Activated naive CD4-positive, alpha-beta T cell treated with anti-CD3 and anti-CD28 coated beads, Interleukin-2, amount 50 U/mL, for 24 hours (primary cell): Measurements from ENCODE around the gene LINGO4.

Experiments used
- H3K27ac Mint-ChIP-seq: one replicate; pipeline ENCODE4 v1.8.0; 2021; ENCODE audit warnings: mild to moderate bottlenecking, mixed read lengths
- H3K27me3 Mint-ChIP-seq: one replicate; pipeline ENCODE4 v1.8.0; 2021; ENCODE audit warnings: mixed read lengths
- H3K36me3 Mint-ChIP-seq: one replicate; pipeline ENCODE4 v1.8.0; 2021; ENCODE audit warnings: mixed read lengths
- H3K4me1 Mint-ChIP-seq: one replicate; pipeline ENCODE4 v1.8.0; 2021; ENCODE audit warnings: mixed read lengths
- H3K4me3 Mint-ChIP-seq: one replicate; pipeline ENCODE4 v1.8.0; 2021; ENCODE audit warnings: mild to moderate bottlenecking, mixed read lengths
- H3K9me3 Mint-ChIP-seq: one replicate; pipeline ENCODE4 v1.8.0; 2021; ENCODE audit warnings: mixed read lengths

The LINGO4 gene

GRCh38 chr1:151825751-151826660 lies 20.8 kb upstream of the LINGO4 start:
- peaks cover 60% of the 10 kb centered on the region for H3K4me1 Mint-ChIP-seq
- H3K36me3 Mint-ChIP-seq: no peaks in the 10 kb centered on the region
- H3K4me3 Mint-ChIP-seq: no peak overlapping the region
- no peaks in the 10 kb centered on the region for H3K9me3 Mint-ChIP-seq
- H3K27me3 Mint-ChIP-seq: no peaks in the 10 kb centered on the region
- no peak overlapping the region for H3K27ac Mint-ChIP-seq

DNA sequence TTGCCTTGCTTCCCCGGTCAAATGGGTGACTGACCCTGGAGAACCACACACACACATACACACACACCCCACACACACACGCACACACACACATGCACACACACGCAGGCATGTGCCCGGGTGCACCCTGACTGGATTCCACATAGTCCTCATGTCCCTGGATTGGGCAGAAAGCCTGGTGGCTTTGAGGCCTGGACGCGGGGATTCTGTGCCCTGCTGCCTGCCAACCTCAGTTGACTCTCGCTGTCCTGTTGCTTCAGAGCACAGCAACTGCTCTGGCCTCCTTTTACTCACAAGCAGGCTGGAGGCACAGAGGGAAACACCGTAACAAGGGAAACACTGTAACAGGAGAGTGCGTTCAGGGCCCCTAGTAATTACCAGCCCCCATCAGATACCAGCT lies 20.0 kb upstream of the LINGO4 start:
- H3K4me1 Mint-ChIP-seq: peaks cover 57% of the 10 kb centered on the region
- H3K27me3 Mint-ChIP-seq: no peaks in the 10 kb centered on the region
- H3K9me3 Mint-ChIP-seq: no peaks in the 10 kb centered on the region
- H3K4me3 Mint-ChIP-seq: no peak overlapping the region
- no peaks in the 10 kb centered on the region for H3K36me3 Mint-ChIP-seq
- no peak overlapping the region for H3K27ac Mint-ChIP-seq

- H3K4me1 Mint-ChIP-seq: peaks cover 38% of the 10 kb centered on the region
- no peak overlapping the region for H3K4me3 Mint-ChIP-seq
- H3K36me3 Mint-ChIP-seq: no peaks in the 10 kb centered on the region
- H3K9me3 Mint-ChIP-seq: no peaks in the 10 kb centered on the region
- H3K27me3 Mint-ChIP-seq: no peaks in the 10 kb centered on the region
- no peak overlapping the region for H3K27ac Mint-ChIP-seq
Measured at GRCh38 chr1:151823175-151823574, 18.0 kb upstream of the LINGO4 start.

- H3K27ac Mint-ChIP-seq: no peak overlapping the region
- no peak overlapping the region for H3K4me3 Mint-ChIP-seq
- H3K4me1 Mint-ChIP-seq: peaks cover 30% of the 10 kb centered on the region
- H3K9me3 Mint-ChIP-seq: no peaks in the 10 kb centered on the region
- no peaks in the 10 kb centered on the region for H3K27me3 Mint-ChIP-seq
- no peaks in the 10 kb centered on the region for H3K36me3 Mint-ChIP-seq
Measured at GRCh38 chr1:151822404-151822803, 17.2 kb upstream of the LINGO4 start.

DNA sequence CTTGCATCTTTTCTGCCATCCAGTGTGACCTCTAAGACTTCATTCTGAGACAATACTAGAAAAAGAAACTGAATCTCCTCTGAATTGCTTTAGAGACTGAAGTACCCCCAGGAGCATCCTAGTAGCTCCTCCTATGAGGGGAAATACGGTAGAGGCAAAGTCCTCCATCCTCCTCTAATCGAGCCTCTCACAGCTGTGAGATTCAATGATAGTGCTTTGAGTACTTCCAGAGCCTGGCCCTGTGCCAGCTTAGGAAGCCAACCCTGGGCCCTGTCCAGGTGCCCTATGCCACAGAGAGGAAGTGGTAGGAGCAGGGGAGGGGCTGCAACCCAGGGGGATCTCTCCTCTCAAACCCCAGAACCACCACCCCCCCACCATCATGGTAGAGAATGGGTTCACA lies 15.7 kb upstream of the LINGO4 start:
- Mint-ChIP-seq H3K27ac (no peak overlapping the region), H3K4me1 (peaks cover 34% of the 10 kb centered on the region), H3K4me3 (no peak overlapping the region), H3K36me3 (no peaks in the 10 kb centered on the region), H3K27me3 (no peaks in the 10 kb centered on the region), H3K9me3 (no peaks in the 10 kb centered on the region)

DNA sequence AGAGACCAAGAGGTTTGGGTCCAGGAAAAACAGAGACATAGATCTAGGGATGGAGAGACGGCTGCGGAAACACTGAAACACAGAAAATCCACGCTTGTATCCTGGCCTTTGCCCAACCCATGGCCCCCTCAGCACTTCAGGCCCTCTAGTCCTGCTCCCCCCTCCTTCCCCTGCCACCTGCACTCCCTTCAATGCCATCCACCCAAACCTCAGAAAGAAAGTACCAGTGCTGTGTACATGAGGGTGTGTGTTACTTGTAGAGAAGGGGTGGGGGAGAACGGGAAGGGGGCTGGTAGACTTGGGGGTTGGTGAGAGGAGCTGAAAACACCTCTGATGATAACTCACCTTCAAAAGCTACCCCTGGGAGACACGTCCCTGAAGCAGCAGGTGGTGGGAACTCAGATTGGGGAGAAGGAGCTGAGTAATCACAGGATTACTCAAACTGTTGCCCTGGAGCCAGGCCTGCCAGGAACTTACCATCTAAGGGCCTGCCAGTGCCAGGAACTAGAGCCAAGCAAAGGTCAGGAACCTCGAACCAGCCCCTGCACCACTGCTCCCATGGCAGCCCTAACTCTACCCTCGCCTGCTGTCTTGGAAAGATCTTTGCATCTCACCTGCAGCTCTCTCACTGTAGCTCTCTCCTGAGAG lies 14.9 kb upstream of the LINGO4 start:
- Mint-ChIP-seq H3K9me3 (no peaks in the 10 kb centered on the region), H3K27ac (no peak overlapping the region), H3K4me1 (peaks cover 36% of the 10 kb centered on the region), H3K36me3 (no peaks in the 10 kb centered on the region), H3K4me3 (no peak overlapping the region), H3K27me3 (no peaks in the 10 kb centered on the region)

DNA sequence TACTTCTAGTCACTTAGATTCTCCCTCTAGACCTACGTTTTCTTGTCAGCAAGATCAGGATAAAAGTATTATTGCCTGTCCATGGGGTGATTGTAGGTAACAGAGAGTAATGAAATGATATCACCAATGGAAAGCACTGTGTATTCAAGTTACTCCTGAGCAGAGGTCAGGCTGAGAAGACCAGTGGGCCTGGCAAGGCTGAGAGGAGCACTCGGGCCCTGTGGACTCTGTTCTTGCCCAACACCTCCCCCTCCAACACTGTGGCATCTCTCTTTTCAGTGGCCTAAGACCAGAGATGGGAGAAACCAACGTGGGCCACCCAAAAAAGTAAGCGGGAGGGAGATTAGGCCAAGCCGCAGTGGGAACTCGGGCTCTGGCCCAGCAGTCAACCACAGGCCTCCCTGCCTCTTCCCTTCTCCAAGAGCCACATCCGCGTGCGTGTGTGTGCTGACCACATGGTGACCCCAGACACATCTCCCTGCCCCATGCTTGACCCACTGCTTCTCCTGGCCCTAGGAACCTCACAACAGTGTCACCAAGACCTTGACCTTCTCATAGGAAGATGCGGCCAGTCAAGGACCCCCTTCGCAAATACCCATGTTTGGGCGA lies 14.1 kb upstream of the LINGO4 start:
- Mint-ChIP-seq H3K4me3 (no peak overlapping the region), H3K36me3 (no peaks in the 10 kb centered on the region), H3K9me3 (no peaks in the 10 kb centered on the region), H3K27me3 (no peaks in the 10 kb centered on the region), H3K4me1 (peaks cover 36% of the 10 kb centered on the region), H3K27ac (no peak overlapping the region)

DNA sequence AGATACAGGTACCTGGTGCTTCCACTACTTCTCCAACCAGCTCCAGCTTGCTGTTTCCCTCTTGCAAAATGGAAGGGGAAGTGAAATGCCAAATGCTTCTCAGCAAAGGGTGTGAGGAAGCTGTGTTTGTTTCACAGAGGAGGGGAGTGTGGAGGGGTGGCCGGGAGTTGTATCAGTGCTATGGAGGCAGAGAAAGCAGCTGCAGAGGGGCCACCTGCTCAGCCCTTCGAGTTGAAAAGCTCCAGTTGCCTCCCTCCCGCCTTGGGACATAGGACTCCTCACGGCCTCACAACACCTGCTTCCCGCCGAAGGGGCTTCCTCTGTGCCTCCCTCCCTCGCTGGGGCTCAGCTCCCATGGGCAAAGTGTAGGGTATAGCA lies 12.1 kb upstream of the LINGO4 start:
- Mint-ChIP-seq H3K4me3 (no peak overlapping the region), H3K9me3 (no peaks in the 10 kb centered on the region), H3K4me1 (peaks cover 25% of the 10 kb centered on the region), H3K27me3 (no peaks in the 10 kb centered on the region), H3K36me3 (no peaks in the 10 kb centered on the region), H3K27ac (no peak overlapping the region)

DNA sequence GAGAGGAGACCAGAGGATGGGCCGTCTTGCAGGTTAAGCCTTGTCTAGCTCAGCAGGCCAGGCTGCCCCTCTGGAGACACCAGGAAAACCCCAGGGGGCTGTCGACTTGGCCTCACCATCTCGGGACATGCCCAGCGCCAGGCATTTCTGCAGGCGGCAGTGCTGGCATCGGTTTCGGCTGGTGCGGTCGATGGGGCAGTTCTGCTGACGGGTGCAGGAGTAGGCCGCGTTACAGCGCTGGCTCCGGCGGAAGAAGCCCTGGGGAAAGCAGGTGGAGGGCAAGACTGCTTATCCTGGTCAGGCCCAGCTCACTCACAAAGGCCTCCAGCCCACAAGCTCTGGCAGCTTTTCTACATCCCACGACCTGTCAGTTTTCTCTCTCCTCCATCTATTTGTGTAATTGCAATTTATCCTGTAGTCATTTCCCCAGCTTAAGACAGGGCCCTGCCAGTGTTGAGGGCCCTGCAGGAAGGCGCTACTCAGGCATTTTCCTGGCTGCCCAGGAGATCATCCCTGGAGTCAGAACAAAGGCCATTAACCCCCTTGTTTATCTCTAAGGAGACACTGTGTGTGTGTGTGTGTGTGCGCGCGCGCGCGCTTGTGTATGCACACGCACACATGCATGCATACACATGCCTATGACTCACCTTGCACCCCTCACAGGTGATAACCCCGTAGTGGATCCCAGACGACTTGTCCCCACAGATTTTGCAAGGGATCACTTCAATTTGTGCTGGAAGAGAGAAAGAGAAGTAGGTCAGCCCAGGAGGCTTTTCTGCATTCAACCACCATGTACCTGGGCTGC lies 11.5 kb upstream of the LINGO4 start:
- no peaks in the 10 kb centered on the region for H3K9me3 Mint-ChIP-seq
- H3K27ac Mint-ChIP-seq: no peak overlapping the region
- no peak overlapping the region for H3K4me3 Mint-ChIP-seq
- no peaks in the 10 kb centered on the region for H3K27me3 Mint-ChIP-seq
- H3K36me3 Mint-ChIP-seq: no peaks in the 10 kb centered on the region
- peaks cover 23% of the 10 kb centered on the region for H3K4me1 Mint-ChIP-seq

DNA sequence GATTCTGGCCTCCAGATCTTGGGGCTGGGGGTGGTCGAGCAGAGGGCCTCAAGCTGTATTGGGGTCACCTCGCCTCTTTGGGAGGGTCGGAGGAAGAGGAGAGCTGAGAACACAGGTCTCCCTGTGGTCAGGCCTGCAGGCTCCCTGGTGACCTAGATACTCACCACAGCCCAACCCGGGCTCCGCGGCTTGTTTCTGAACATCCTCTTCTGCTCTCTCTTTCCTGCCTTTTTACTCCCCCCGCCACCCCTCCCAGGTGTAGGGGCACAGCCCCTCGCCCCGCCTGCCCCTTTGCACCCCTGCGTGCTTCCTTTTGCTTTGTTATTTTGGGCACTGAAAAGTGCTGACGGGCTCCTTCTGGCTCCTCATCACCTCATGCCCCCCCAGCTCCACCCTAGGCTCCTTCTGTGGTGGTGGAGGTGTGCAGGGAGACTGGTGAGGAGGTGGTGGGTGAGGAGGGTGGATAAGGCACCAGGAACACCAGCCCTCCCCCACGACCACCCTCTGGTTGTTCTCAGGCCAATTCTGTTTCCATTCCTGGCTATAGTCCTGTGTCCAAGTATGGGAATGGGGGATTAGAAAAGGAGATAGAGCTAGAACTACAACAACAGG lies 10.6 kb upstream of the LINGO4 start:
- no peaks in the 10 kb centered on the region for H3K9me3 Mint-ChIP-seq
- no peaks in the 10 kb centered on the region for H3K36me3 Mint-ChIP-seq
- H3K27ac Mint-ChIP-seq: no peak overlapping the region
- no peaks in the 10 kb centered on the region for H3K27me3 Mint-ChIP-seq
- H3K4me3 Mint-ChIP-seq: peak overlapping the region; percentile 37
- H3K4me1 Mint-ChIP-seq: peaks cover 14% of the 10 kb centered on the region

DNA sequence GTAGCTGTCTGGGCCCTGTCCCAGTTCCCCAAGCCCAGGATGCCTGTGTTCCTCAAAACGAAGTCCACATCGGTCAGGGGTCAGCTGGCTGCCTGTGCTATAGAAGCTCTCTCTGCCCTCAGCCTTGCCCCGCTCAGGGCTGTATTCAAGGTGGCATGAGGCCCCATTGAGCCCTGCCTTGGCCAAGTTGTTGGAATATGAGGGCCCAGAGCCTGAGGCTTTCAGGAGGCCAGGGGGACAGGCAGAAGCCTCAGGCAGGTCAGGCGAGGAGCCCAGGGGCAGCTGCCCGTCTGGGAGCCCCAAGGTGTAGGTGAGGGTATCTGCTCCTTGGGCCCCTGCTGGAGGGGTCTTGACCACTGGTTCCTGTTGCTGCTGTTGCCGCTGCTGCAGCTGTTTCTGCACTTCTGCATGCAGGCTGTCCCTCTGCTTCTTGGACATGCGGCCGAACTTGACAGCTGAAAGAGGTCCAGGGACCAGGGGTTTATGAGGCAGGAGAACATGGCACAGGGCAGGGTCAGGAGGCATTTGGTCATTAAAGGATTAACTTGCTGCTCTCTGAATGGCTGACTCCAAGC lies 9.8 kb upstream of the LINGO4 start:
- Mint-ChIP-seq H3K27ac (peak overlapping the region; percentile 23), H3K4me3 (no peak overlapping the region), H3K4me1 (peaks cover 10% of the 10 kb centered on the region), H3K27me3 (no peaks in the 10 kb centered on the region), H3K36me3 (no peaks in the 10 kb centered on the region), H3K9me3 (no peaks in the 10 kb centered on the region)

GRCh38 chr1:151814426-151814825 lies 9.2 kb upstream of the LINGO4 start:
- Mint-ChIP-seq H3K4me1 (peaks cover 10% of the 10 kb centered on the region), H3K36me3 (no peaks in the 10 kb centered on the region), H3K27me3 (no peaks in the 10 kb centered on the region), H3K4me3 (no peak overlapping the region), H3K9me3 (no peaks in the 10 kb centered on the region), H3K27ac (no peak overlapping the region)

- H3K27ac Mint-ChIP-seq: no peak overlapping the region
- peaks cover 10% of the 10 kb centered on the region for H3K4me1 Mint-ChIP-seq
- no peaks in the 10 kb centered on the region for H3K9me3 Mint-ChIP-seq
- no peaks in the 10 kb centered on the region for H3K27me3 Mint-ChIP-seq
- H3K36me3 Mint-ChIP-seq: no peaks in the 10 kb centered on the region
- H3K4me3 Mint-ChIP-seq: no peak overlapping the region
Measured at GRCh38 chr1:151813271-151813977, 8.2 kb upstream of the LINGO4 start.

DNA sequence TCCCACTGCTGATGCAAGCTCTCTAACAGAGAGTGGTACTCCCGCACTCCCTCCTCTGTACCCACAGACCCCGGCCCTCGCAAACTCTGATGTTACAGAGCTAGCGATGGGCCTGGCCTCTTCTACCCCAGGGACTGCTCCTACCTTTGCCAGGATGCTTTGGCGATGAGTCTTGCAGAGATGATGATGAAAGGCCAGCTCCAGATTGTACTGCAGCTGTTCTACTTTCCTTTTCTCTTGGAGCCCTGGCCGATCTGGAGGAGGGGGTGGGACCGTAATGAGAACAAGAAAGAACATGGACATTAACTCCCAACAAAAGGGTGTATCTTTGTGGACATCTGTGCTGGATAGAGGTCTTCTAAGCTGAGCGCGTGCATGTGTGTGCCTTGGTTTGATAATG lies 6.0 kb upstream of the LINGO4 start:
- Mint-ChIP-seq H3K9me3 (no peaks in the 10 kb centered on the region), H3K27me3 (no peaks in the 10 kb centered on the region), H3K27ac (no peak overlapping the region), H3K36me3 (no peaks in the 10 kb centered on the region), H3K4me3 (no peak overlapping the region), H3K4me1 (peaks cover 9% of the 10 kb centered on the region)
